ENCODE data around the gene VSIR. TPM values are rescaled to one million over a fixed set of nuclear protein-coding genes. Genes with fewer than 3 reads are reported as not detected.

VSIR gene
- 10 to 100 TPM; 40.7 to 94.1 (median 63.4) TPM for total RNA-seq
- polyA plus RNA-seq, result 10 to 100 TPM; 19.9 to 51.2 TPM
- long read RNA-seq, donor 1, full-length matches to known transcripts, result 498 of 570 reads
- long read RNA-seq, donor 1, partial matches to known transcripts, result 20 of 570 reads
- long read RNA-seq, donor 1, other reads (novel, unspliced or antisense), result 52 of 570 reads
- long read RNA-seq, donor 2, result 0 reads
- long read RNA-seq, donor 3, full-length matches to known transcripts, result 108 of 133 reads
- long read RNA-seq, donor 3, partial matches to known transcripts, result 17 of 133 reads
- long read RNA-seq, donor 3, other reads (novel, unspliced or antisense), result 8 of 133 reads

DNA sequence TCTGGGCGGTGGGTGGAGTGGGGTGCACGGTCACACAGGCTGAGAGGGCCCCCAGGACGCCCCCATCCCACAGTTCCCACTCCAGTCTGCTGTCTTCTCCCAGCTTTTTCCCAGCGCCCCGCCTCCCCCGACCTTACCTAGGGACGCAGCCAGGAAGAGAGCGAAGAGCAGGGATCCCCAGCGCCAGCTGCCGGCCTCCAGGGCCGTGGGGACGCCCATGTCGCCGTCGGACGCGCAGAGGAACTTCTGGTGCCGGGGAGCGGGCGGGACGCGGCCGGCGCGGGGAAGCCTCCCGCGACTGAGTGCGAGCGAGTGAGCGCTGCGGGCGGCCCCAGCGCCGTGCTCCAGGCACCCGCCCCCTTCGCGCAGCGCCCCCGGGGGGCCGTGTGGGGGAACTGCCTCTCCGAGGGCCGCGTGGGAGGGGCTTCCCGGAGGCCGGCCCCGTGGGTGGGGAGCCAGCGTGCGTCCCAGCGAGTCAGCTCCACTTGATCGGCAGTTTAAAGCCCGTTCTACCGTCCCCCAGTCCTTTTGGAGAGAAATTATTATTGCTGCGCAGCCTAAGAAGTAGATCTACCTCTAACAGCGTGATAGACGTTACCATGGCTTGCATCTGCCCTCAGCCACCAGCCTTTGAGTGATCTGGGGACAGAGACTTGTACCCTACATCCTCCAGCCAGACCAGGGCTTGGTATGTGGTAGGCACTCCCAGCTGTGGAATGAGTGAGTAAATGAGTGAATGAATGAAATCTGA lies at the start of gene VSIR:
Gene VSIR (minus strand): TSS at position 300 of the 751 bp plus-strand sequence. CDS start 81 bp downstream, at position 219.
- WGBS, 3 donors, result 0 to 1% (median 1%) methylated on average over 31 to 55 of the region's 55 CpGs
- TF ChIP-seq EP300 (IDR thresholded peaks at IDR 0.05) (no peak), POLR2A (IDR thresholded peaks at IDR 0.05) (peak; percentile 95)
- TF ChIP-seq, protein P1, sequence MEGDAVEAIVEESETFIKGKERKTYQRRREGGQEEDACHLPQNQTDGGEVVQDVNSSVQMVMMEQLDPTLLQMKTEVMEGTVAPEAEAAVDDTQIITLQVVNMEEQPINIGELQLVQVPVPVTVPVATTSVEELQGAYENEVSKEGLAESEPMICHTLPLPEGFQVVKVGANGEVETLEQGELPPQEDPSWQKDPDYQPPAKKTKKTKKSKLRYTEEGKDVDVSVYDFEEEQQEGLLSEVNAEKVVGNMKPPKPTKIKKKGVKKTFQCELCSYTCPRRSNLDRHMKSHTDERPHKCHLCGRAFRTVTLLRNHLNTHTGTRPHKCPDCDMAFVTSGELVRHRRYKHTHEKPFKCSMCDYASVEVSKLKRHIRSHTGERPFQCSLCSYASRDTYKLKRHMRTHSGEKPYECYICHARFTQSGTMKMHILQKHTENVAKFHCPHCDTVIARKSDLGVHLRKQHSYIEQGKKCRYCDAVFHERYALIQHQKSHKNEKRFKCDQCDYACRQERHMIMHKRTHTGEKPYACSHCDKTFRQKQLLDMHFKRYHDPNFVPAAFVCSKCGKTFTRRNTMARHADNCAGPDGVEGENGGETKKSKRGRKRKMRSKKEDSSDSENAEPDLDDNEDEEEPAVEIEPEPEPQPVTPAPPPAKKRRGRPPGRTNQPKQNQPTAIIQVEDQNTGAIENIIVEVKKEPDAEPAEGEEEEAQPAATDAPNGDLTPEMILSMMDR (IDR thresholded peaks at IDR 0.05), result peak; percentile 83 to 96 (median 88)
- DNase-seq, result peak; percentile 90 to 97 (median 93)
- Histone ChIP-seq H3K36me3 (no peaks in the 10 kb centered on the region), H3K27ac (peak within 1 kb of the TSS; percentile 79 to 87), H3K27me3 (no peaks in the 10 kb centered on the region), H3K4me1 (ENCODE audit: insufficient read depth) (peaks cover 20% of the 10 kb centered on the region), H3K9me3 (no peaks in the 10 kb centered on the region), H3K4me3 (peak within 1 kb of the TSS; percentile 84)
- intact Hi-C loops (cut with DNase I), result loop anchor here (2.0 to 10.0 kb wide), 6 partner anchors 46 to 391 kb away; partner anchors contain the start of gene CDH23 (in 1 of the 4)

DNA sequence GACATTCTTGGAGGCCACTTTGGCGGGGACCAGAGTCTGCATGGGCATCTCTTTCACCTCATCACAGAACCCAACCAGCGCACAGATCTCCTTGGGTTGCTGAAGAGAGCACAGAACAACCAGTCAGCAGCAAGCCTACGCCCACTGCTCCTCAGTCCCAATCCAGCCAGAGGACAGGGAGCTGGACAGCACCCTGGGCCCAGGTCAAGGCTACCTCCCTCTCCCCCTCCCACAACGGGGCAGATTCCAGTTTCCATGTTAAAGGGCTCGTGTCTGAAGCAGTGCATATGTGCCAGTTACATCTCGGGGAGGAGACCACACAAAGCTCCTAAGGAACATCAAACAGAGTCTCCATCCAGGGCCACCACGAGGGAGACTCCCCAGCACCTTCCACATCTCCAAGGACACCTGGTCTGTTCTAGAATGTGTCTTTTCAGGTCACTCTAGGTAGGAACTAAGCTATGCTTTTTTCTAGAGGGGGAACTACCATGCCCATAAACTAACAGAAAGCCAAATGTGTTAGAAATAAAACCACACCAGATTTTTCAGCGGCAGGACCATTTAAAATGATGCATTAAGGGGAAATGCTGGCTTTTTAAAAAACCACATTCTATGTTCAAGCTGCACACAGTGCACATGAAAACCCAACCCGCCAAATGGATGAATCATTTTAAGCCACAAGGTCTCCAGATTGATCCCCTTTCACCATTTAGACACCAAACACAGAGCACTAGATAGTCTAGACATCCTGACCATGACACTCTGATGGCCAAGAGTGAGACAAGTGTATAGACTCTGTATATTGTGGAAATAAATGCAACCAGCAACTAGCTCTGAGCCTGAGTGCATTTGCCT lies 48.8 kb upstream of the VSIR start:
- peaks cover 3% of the 10 kb centered on the region for H3K36me3 ChIP-seq
- TF ChIP-seq, protein P1 (IDR thresholded peaks at IDR 0.05), result no peak
- TF ChIP-seq POLR2A (IDR thresholded peaks at IDR 0.05) (no peak), EP300 (IDR thresholded peaks at IDR 0.05) (no peak)

DNA sequence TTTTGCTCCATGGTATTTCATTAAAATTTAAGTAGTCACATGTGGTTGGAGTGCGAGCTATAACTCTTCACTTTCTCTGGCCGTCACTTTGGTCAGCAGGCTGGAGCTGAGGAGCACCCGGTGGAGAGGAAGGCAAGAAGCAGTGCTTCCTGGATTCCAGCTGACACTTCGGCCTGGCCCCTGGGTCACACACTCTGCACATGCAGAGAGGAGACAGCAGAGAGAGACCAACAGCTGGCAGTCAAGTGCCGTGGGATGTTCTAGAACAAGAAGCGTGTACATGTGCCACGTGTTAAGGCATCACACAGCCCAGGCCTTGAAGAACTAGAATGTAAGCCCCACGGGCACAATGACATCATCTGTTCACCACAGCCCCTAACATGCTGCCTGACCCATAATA lies 47.6 kb upstream of the VSIR start:
- Histone ChIP-seq H3K27ac (no peak overlapping the region), H3K36me3 (peaks cover 3% of the 10 kb centered on the region), H3K4me1 (ENCODE audit: insufficient read depth) (no peaks in the 10 kb centered on the region), H3K27me3 (no peaks in the 10 kb centered on the region), H3K9me3 (no peaks in the 10 kb centered on the region), H3K4me3 (no peak overlapping the region)
- 77 to 83% (median 81%) methylated on average over 8 of the region's 8 CpGs for WGBS, 3 donors
- TF ChIP-seq POLR2A (IDR thresholded peaks at IDR 0.05), result no peak
- TF ChIP-seq, protein P1 (IDR thresholded peaks at IDR 0.05), result no peak
- TF ChIP-seq EP300 (IDR thresholded peaks at IDR 0.05), result no peak
- no peak for DNase-seq
- intact Hi-C loops (cut with DNase I), result no loop called here

More for the DNA sequence above, 48.8 kb upstream of the VSIR start:
- Histone ChIP-seq H3K4me3 (no peak overlapping the region), H3K9me3 (no peaks in the 10 kb centered on the region), H3K27me3 (no peaks in the 10 kb centered on the region), H3K27ac (no peak overlapping the region), H3K4me1 (ENCODE audit: insufficient read depth) (no peaks in the 10 kb centered on the region)
- intact Hi-C loops (cut with DNase I), result no loop called here
- DNase-seq, result no peak
- 43 to 60% (median 47%) methylated on average over 9 of the region's 9 CpGs for WGBS, 3 donors

DNA sequence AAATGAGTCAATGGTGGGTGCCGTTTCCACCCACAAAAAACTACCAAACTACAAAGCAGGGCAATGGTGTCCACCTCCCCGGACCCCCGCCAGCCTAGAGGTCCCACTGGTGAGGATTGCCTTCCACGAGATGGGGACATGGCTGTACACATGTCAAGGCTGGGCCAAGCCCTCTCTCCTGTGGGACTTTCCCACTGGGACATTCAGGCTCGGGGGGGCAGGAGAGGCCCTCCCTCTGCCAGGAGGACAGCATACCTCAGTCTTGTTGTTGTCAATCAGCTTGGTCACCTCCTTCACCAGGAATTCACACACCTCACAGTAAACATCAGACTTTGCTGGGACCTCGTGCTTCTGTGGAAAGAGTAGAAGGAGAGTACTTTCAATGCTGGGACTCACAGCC lies 46.7 kb upstream of the VSIR start:
- no peak for DNase-seq
- WGBS, 3 donors, result 77 to 92% (median 86%) methylated on average over 6 of the region's 6 CpGs
- Histone ChIP-seq H3K9me3 (no peaks in the 10 kb centered on the region), H3K36me3 (peaks cover 3% of the 10 kb centered on the region), H3K27ac (no peak overlapping the region), H3K4me3 (no peak overlapping the region), H3K4me1 (ENCODE audit: insufficient read depth) (no peaks in the 10 kb centered on the region), H3K27me3 (no peaks in the 10 kb centered on the region)
- intact Hi-C loops (cut with DNase I), result loop anchor here in 2 of 4 donors (10.0 kb wide), 2 partner anchors 435 to 505 kb away; partner anchors contain the start of gene SLC29A3 (in 2 of the 2)
- TF ChIP-seq EP300 (IDR thresholded peaks at IDR 0.05) (no peak), POLR2A (IDR thresholded peaks at IDR 0.05) (no peak)
- TF ChIP-seq, protein P1 (IDR thresholded peaks at IDR 0.05), result no peak
